C1 segment of cervical spinal cord (tissue), 14 donors: ENCODE results near the gene BCL11A.
A peak's percentile ranks its signal among the peaks of the same experiment; 100 is the strongest.

Source experiments
- DNase-seq, 14 donors: peaks; one replicate each; lab custom pipeline; 2025; lab: John Stamatoyannopoulos, UW

The BCL11A gene

DNA sequence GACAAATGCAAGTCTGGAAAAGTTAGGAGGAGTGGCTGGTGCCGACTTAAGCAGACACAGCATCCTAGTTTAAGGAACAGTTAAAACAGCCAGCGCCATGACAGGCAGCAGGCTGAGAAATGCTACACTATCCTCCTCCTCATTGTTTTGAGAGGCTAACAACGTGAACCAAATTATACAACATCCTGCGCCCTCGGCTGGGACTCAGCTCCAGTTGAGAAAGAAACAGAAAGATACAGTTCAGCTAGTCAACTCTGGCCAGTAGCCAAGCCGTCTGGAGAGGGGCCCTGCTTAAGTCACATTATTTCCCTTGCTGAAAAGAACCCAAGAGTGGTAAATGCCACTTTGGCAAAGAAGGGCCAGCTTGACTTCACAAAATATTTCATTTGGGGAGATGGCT is 90.2 kb downstream of the BCL11A start:
- DNase-seq: peak in 3 of 14 donors; percentile 11 to 37 (median 11)

GRCh38 chr2:60461421-60462108 is 91.9 kb downstream of the BCL11A start:
- DNase-seq: no peak

DNA sequence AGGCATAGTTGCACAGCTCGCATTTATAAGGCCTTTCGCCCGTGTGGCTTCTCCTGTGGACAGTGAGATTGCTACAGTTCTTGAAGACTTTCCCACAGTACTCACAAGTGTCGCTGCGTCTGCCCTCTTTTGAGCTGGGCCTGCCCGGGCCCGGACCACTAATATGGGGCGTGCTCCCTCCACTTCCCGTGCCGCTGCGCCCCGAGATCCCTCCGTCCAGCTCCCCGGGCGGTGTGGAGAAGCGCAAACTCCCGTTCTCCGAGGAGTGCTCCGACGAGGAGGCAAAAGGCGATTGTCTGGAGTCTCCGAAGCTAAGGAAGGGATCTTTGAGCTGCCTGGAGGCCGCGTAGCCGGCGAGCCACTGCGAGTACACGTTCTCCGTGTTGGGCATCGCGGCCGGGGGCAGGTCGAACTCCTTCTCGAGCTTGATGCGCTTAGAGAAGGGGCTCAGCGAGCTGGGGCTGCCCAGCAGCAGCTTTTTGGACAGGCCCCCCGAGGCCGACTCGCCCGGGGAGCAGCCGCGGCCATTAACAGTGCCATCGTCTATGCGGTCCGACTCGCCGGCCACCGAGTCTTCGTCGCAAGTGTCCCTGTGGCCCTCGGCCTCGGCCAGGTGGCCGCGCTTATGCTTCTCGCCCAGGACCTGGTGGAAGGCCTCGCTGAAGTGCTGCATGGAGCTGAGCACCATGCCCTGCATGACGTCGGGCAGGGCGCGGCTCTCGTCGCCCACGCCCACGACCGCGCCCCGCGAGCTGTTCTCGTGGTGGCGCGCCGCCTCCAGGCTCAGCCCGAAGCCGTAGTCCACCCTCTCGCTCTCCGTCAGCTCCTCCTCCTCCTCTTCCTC is 92.7 kb downstream of the BCL11A start:
- DNase-seq: no peak

DNA sequence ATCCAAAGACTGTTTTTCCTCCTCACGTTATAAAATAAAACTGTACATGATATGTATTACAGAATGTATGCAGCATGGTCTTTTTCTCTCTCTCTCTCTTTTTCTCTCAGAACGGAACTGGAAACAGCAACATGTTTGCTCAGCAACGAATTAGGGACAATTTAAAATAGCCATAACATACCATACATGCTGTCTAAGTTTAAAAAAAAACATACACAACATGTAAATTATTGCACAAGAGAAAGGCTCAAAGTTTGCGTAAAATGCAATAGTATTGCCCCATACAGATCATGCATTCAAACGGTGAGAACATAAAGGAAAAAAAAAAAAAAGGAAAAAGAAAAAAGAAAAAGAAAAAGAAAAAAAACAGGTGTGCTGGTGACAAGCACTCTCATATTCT is 93.6 kb downstream of the BCL11A start:
- no peak for DNase-seq

DNA sequence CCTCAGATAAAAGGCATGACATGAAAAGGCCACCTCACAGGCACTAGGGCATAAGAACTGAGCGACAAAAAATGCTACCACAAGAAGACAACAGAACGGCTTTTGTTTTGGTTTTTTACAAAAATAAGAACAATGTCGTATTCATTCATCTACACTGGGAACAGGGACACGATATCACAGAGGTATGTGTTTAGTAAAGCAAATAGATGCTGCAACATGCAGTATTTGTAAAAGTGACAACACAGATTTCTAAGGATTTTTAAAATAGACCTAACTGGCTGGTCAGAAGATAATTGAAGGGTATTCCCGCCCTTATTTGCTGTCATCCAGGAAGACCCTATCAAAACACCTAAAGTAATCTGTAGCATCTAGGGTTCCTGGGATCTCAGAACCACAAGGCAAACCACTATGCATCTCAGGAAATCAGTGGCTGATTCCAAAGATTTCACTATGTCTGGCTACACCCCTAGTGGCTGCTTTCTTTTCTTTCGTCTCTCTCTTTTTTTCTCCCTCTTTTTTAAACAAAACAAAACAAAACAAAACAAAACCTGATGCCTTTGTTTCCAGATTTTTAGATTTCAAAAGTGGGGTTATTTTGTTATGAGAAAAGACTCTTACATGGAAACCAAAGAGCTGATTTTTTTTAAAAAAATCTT is 97.2 kb downstream of the BCL11A start:
- DNase-seq: no peak

- DNase-seq: no peak
Measured at GRCh38 chr2:60453872-60454271, 99.6 kb downstream of the BCL11A start.

GRCh38 chr2:60453301-60453700 is 100.2 kb downstream of the BCL11A start:
- DNase-seq: no peak

- DNase-seq: no peak
Measured at GRCh38 chr2:60450488-60450887, 103.0 kb downstream of the BCL11A start.

- DNase-seq: no peak
Measured at GRCh38 chr2:60447943-60448342, 105.5 kb downstream of the BCL11A start.

DNA sequence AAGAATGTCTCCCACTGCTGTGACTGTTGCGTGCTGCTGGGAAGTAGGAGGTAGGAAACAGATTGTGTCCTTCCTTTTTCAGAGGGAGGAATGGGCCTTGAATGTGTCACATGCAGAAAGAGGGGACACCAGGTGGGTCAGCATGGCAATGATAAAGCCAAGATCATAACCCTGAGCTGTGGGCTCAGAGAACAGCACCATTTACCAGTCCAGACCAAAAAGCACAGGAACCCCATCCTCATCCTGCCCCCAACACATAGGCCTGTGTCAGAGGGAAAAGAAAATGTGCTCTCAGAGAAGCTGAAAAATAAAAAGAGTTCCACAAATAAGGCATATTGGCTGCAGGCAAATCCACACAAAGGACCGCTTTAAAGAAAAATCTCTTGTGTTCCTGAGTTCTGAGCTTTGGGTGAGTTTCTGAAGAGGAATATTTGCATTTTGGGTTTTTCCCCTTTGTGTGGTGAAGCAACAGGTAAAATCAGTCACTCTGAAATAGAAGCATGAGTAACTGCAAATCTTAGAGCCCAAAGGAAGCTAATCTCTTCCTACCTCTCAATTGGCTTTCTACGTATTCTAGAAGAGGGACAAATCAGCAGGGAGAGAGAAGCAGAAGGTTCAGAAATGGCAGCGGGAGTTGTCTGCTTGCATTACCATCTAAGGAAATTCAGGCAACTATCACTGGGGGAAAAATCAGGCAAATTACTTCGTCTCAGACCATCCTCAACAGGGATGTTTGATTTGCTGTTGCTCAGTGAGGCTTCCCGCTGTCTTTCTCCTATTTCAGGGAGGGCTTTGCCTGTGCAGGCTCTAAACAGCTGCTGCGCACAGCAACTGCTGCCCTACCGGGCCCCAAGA is 106.8 kb downstream of the BCL11A start:
- no peak for DNase-seq

DNA sequence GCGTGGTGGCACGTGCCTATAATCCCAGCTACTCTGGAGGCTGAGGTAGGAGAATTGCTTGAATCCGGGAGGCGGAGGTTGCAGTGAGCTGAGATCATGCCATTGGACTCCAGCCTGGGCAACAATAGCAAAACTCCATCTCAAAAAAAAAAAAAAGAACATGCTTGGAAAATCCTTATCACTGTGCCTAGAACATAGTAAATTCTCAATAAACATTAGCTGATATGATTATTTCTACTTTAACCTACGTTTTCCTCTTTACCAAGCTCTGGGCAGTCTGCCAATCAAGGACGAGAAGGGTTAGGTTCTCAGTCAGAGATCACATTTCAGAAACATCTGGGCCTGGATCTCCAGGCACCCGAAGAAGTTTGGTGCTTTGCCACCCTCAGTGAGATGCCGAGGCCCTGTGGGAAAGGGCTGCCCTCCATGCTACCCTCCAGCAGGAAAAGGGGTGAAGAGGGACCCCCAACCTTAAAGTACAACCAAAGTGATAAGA is 107.7 kb downstream of the BCL11A start:
- no peak for DNase-seq

DNA sequence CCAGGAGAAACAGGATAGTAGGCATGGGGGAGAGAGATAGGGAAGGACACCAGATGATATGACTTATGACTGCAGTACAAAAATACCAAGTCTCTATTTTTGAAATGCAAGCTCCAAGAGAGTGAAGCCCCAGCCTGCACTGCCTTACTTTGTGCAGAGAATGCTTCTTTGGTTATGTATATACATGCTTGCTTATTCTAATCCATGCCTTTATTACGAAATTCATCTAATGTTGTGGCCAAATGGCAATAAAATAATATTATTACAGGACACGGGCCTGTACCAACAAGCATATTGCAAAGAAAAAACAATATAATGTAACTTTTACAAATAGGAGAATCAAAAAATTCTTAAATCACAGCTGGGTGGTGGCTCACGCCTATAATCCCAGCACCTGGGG is 110.8 kb downstream of the BCL11A start:
- no peak for DNase-seq

- DNase-seq: no peak
Measured at GRCh38 chr2:60441800-60442199, 111.7 kb downstream of the BCL11A start.

GRCh38 chr2:60440767-60441163 is 112.7 kb downstream of the BCL11A start:
- no peak for DNase-seq

DNA sequence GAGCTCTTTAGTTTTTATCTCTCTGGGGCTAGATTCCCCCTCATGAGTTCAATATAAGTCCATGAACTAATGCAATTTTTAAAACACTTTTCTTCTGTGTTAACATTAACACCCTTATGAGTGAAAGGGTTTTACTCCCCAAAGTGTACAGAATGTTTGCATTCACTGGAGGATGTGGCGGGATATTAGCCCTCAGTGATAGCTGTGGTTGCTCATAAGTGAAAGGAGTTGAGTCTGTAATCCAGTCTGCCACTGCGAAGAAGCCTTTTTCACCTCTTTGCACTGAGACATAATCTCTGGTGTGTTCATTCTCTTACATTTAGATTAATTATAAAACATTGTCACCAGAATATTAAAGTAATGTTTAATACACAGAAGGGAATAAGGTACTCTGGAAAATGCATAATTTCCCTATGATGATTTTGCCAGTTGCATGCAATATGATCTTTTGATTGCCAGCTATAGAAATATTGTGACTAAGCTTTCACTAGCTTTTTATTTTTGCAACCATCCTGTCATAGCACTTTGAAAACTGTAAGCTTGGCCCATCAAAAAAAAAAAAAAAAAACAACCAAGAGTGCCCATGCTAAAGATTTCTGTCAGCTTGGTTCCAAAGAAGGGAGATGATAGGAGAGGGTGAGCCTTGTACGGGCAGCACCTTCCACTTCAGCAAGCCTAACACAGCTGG is 113.2 kb downstream of the BCL11A start:
- DNase-seq: no peak

GRCh38 chr2:60439219-60439974 is 114.1 kb downstream of the BCL11A start:
- peak in 7 of 14 donors; percentile 7 to 43 (median 12) for DNase-seq

- DNase-seq: no peak
Measured at GRCh38 chr2:60438653-60439052, 114.8 kb downstream of the BCL11A start.

DNA sequence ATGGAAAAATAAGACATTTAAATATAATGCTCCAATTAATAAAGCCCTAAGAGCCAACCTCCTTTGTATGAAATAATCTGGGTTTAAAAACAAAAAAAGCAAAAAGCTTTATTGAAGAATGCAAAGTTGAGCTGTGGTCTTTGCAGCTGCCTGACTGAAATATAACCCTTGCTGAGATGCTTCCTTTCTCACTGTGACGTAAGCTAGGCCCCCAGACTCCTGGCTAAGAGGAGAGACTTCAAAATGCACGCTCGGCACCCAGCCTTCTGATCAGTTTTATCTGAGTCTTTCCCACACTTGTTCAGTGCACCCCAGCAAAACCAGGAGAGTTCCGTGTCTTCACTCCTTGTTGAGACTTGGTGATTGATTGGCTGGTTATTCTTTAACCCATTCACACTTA is 115.3 kb downstream of the BCL11A start:
- no peak for DNase-seq

DNA sequence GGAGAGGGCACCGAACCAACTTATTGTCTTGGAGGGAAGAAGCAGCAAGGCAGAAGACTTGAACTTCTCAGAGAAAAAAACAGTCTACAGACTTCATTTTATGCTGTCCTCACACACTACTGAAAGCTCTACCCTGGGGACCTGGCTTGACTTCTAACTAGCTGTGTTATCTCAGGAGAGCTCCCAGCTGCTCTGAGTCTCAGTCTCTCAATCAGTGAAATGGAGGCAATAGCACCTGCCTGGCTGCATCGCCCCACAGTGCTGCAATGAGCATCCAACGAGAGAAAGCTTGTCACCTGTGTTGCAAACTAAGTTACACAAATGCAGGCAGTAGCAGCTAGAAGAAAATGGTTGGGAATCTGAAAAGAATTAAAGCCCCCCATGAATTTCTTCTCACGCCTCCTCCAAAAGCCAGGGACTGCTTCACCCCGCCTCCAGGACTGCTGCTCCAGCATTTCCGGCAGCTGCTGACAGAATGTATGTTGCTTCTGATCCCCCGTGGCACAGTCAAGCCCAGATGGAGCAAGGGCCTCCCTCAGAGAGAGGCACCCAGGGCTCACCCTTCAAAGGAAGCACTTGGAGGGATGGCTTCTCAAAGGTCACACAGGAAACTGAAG is 116.3 kb downstream of the BCL11A start:
- no peak for DNase-seq
